GM18517 (cell line): ENCODE measurements around the gene TRIB2.

Source experiments
- ATAC-seq: cut with Tn5 transposase; IDR thresholded peaks from one replicate; pipeline ENCODE4 v1.9.1; 2021; ENCODE audit warnings: mild to moderate bottlenecking, moderate library complexity; ENCODE audit not compliant: unreplicated experiment

The TRIB2 gene

DNA sequence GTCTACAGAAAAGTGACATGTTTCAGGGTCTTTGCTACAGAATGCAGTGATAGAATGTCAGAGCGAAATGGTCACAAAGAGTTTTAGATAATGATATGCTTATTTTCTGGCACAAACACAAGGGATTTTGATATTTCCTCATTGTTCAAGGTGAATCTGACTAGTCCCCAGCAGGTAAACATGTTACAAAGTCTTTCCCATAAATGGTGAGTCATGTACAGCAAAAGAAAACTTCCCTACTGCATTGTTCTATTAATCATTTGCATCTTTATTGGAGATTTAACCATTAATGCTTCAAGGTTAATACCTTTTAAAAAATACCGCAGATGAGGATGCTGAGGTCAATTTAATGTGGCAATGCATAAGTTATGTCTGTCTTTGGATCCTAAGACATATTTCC is 19.1 kb upstream of the TRIB2 start:
- ATAC-seq, result no peak

DNA sequence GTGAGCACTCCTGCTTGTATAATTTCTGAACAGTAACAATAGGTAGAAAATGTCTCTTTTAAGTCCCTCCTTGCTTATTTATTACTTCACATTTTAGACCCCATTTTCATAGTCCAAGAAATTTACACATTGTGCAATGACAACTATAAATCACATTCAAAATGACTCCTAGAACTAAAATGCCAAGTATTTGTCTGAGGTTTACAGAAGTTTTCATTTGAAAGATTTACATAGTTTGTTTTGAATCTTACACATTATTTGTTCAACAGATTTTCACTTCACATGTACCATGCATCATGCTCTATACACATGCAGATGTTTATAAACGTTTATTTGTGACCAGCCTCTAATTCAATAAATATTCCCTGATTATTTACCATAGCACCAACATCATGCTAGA is 15.7 kb upstream of the TRIB2 start:
- ATAC-seq, result no peak

DNA sequence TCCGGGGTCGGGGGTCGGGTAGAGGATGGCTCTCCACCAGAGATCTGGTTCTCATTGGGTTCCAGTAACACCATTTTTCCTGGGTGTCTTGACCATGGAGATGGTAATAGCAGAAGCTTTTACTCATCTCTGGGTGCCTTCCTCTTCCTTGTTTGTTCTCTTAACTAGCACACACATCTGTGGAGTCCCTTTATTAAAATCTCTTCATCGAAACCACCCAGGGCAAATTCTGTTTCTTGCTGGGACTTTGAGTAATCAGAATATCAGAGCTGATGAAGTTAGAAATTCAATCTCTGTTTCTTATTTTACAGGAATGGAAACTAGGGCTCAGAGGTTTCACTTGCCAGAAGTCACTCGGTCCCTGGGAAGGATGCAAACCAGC is 15.0 kb upstream of the TRIB2 start:
- no peak for ATAC-seq

GRCh38 chr2:12702168-12703121 is 14.3 kb upstream of the TRIB2 start:
- no peak for ATAC-seq

DNA sequence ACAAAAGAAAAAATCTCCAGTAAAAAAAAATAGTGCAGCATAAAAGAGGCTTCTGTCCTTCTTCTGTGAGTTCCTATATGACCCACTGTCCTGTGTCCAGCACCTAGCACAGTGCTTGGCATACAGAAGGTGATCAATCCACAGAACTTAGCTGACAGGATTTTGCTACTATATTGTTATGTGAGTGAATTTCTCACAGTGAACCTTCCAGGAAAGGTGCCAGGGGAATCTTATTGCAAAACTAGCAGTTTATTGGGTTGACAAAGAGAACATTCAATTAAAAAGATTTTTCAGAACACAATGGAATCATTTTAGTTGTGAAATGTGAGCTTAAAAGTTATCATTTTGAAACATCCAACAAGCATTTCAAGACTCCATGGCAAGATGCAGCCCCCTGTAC is 12.4 kb upstream of the TRIB2 start:
- ATAC-seq, result no peak

- no peak for ATAC-seq
These were observed 11.5 kb upstream of the TRIB2 start for GRCh38 chr2:12705230-12705629.

GRCh38 chr2:12705742-12706141 is 11.0 kb upstream of the TRIB2 start:
- no peak for ATAC-seq

DNA sequence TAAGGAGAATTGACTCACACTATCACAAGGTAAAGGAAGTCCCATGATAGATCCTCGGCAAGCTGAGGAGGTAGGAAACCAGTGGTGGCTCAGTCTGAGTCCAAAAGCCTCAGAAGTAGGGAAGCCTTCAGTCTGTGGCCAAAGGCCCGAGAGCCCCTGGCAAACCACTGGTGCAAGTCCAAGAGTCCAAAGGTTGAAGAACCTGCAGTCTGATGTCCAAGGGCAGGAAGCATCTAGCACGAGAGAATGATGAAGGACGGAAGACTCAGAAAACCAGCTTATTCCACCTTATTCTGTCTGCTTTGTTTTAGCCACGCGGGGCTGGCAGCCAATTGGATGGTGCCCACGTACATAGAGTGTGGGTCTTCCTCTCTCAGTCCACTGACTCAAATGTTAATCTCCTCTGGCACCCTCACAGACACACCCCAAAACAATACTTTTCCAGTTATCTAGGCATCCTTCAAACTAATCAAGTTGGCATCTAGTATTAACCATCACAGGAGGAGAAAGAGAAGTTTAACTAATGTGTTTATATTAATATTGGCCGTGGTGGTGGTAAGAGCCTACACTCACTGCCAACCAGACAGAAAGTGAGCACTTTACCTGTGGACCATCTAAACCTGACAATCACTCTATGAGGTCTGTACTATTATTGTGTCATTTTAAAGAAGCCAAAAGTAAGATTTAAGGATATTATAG is 8.1 kb upstream of the TRIB2 start:
- no peak for ATAC-seq

DNA sequence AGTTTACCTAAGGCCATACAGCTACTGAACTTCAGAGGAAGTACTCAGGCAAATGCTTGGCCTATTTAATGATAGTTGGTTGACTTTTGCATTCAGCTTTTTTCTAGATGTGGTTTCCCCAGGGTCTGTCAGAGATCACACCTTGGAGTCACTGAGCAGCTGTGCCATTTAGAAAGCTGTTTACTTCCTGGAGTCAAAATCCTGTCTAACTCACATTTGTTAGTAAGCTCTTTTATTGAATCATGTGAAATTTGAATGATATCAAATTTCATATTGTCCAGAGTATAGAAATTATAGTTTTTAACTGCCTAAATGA is 7.6 kb upstream of the TRIB2 start:
- no peak for ATAC-seq

- ATAC-seq, result no peak
These were observed 6.4 kb upstream of the TRIB2 start for GRCh38 chr2:12710301-12710700.

- no peak for ATAC-seq
These were observed 5.4 kb upstream of the TRIB2 start for GRCh38 chr2:12711339-12711738.

- no peak for ATAC-seq
These were observed 3.9 kb upstream of the TRIB2 start for GRCh38 chr2:12712881-12713280.

DNA sequence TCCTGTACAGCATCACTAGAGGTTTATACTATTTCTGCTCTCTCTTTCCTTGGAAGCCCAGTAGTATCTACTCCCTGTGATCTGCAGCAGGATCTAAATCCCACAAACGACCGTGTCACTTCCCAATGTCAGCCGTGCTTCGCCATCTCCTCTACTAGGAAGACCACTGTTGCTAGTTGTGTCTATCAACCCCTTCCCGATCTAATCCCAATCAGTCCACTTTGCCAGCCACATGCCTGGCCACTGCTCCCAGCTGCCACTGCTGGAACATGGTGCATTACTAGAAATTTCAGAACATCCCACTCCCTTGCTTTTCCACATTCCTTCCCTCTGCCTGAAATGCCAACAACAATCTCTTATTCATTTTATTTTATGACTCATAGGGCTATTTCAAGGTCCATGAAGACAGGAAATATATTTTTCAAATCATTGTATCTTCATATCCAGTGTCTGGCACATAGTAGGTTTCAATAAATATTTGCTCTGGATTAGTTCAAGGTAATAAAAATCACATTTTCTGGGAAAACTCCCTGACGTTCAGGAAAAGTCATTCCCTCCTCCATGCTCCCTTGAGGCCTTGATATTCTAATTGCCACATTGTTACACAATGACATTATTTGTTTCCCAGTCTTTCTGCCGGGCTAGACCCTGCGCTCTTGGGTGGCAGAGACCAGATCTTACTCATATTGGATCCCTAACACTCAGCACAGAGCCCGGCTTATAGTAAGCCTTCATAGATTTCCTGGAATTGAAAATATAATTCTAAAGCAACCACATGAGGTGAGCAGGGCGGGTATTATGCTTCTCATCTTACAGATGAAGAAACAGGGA is 2.1 kb upstream of the TRIB2 start:
- no peak for ATAC-seq

DNA sequence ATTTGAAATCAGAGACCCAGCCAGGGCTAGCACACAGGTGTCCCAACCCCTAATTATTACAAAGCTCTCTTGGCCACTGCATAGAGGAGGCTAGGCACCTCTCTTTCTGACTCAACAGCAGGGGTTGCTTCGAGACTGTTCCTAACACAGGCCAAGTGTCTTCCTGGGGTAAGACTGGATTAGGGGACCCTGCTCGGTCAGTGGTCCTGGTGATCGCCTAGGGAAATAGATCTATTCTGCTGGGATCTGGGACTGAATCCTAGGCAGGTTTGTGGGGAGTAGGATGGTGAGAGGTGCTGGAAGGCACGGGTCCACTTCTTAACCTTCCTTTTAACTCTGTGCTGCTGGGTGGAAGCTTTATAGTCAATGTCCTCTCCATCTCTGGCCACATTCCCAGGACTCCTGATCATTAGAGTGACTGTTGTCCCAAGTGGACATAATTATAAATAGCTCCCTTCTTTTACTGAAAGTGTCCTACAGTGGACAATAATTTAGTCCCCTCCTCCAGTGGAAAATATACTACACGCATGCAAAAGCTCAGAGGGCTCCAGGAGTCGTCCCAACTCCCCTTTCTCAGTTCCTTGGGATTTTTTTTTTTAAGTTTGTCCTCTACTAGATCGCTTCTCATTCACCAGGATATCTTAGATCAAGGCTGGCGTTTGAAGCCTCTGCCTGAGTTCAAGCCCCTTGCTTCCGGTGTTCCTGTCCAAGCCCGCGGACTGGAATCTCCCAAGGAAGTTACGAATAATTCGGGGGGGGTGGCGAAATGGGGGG is 1.3 kb upstream of the TRIB2 start:
- no peak for ATAC-seq

DNA sequence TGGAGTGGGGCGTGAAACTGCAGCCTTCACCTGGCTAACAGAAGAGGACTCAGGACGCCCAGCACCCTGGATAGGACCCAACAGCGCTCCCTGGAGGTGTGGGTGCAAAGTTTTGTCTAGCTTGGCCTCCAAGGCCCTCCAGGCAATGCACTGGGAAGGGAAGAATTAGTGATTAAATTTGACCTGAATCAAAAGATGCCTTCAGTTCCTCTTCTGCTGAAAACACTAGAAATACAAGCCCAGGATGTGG is 779 bp upstream of the TRIB2 start:
- peak; percentile 28 for ATAC-seq

DNA sequence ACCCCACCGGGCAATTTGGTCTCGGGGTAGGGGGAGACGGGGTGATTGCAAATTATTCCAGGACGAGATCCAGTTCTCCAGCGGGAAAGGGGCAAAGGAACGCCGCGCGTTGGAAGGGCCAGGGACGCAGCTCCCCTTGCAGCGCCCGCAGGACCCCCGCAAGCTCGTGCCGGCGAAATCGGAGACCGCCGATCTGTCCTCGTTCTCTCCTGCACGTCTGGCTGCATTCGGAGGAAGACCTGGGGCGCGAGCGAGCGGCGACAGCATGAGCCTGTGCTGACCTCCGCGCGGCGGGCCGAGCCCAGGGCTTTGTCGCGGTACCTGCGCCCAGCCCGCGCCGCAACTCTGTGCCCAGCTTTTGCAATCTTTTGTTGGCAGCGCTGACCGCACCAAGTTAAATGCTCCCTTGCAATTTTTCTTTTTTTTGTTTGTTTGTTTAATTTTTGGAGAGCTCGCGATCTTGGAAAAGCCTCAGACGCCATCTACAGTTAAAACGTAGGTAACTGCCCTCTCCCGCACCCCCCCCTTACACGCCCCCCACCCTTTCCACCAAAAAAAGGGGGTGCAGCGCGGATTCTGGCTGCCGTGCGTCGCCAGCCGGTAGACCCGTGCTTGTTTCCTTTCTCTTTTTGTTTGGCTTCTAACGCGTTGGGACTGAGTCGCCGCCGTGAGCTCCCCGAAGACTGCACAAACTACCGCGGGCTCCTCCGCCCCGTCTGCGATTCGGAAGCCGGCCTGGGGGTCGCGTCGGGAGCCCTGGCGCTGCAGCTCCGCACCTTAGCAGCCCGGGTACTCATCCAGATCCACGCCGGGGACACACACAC is 667 bp downstream of the TRIB2 start:
- no peak for ATAC-seq

DNA sequence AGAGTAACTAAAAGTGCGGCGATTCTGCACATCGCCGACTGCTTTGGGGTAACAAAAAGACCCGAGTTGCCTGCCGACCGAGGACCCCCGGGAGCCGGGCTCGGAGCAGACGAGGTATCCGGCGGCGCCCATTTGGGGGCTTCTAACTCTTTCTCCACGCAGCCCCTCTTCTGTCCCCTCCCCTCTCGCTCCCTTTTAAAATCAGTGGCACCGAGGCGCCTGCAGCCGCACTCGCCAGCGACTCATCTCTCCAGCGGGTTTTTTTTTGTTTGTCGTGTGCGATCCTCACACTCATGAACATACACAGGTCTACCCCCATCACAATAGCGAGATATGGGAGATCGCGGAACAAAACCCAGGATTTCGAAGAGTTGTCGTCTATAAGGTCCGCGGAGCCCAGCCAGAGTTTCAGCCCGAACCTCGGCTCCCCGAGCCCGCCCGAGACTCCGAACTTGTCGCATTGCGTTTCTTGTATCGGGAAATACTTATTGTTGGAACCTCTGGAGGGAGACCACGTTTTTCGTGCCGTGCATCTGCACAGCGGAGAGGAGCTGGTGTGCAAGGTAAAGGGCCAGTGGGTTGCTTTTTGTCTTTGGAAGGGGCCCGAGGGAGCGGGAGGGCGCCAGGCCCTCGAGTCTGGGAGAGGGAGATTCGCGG is 1.4 kb downstream of the TRIB2 start:
- ATAC-seq, result no peak

- no peak for ATAC-seq
These were observed 2.1 kb downstream of the TRIB2 start for GRCh38 chr2:12718711-12719399.
